HL-60 (cell line): ENCODE results near the gene MPRIP.

Experiments
- DNase-seq, 2 experiments: peaks; one replicate each; pipeline ENCODE4 v3.0.0-alpha.2; 2010 to 2020; ENCODE audit warnings: low read depth in 1 of 2, low spot score in 1 of 2
- H3K27ac ChIP-seq: fragments of 250-450 bp; sonication (Bioruptor Pico); replicated peaks from 2 replicates; pipeline ENCODE4 v1.5.1; 2020; ENCODE audit warnings: mild to moderate bottlenecking, moderate library complexity
- H3K27me3 ChIP-seq: fragments of 250-450 bp; sonication (Bioruptor Pico); 2 replicates; pipeline ENCODE4 v1.5.1; 2021; ENCODE audit warnings: mild to moderate bottlenecking, moderate library complexity; ENCODE audit not compliant: insufficient read depth, poor library complexity, severe bottlenecking
- H3K4me3 ChIP-seq: replicated peaks from 2 replicates; pipeline ENCODE4 v1.5.1; 2011; ENCODE audit warnings: mild to moderate bottlenecking, control low read depth, low read length; ENCODE audit not compliant: insufficient read depth
- GABPA ChIP-seq: IDR thresholded peaks from 2 replicates; pipeline ENCODE4 v1.6.1; 2012; ENCODE audit warnings: low read depth
- POLR2AphosphoS5 ChIP-seq: IDR thresholded peaks from 2 replicates; pipeline ENCODE4 v1.6.1; 2012; ENCODE audit warnings: low read depth
- SPI1 ChIP-seq: IDR thresholded peaks from 2 replicates; pipeline ENCODE4 v1.6.1; 2012; ENCODE audit warnings: low read depth, mild to moderate bottlenecking, borderline replicate concordance
- TF ChIP-seq, protein P1 (sequence below): IDR thresholded peaks from 2 replicates; pipeline ENCODE4 v1.6.1; 2012; ENCODE audit warnings: low read depth; ENCODE audit not compliant: insufficient replicate concordance
- TF ChIP-seq, protein P2 (sequence below): IDR thresholded peaks from one replicate; pipeline ENCODE4 v1.5.1; 2011; ENCODE audit warnings: low read length, control low read depth, inconsistent platforms; ENCODE audit not compliant: insufficient read depth

MPRIP gene

DNA sequence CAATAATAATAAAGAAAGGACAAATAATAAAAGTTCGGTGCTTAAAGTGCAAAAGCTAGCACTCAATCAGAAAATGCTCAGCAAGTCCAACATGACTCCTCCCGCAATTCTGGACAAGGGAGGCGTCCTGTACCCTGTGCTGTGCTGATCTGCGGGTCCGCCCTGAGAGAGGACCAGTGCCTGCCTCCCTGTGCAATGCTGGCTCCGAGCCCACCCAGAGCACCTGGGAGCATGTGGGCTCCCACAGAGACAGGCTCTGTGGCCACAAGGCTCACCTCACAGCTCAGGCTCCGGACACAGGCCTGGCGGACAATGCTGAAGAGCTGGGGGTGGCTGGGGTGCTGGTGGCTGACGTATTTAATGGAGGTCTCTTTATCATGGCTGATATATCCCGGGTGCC lies 183.6 kb downstream of the MPRIP start:
- no peak for TF ChIP-seq GABPA
- TF ChIP-seq, protein P1, sequence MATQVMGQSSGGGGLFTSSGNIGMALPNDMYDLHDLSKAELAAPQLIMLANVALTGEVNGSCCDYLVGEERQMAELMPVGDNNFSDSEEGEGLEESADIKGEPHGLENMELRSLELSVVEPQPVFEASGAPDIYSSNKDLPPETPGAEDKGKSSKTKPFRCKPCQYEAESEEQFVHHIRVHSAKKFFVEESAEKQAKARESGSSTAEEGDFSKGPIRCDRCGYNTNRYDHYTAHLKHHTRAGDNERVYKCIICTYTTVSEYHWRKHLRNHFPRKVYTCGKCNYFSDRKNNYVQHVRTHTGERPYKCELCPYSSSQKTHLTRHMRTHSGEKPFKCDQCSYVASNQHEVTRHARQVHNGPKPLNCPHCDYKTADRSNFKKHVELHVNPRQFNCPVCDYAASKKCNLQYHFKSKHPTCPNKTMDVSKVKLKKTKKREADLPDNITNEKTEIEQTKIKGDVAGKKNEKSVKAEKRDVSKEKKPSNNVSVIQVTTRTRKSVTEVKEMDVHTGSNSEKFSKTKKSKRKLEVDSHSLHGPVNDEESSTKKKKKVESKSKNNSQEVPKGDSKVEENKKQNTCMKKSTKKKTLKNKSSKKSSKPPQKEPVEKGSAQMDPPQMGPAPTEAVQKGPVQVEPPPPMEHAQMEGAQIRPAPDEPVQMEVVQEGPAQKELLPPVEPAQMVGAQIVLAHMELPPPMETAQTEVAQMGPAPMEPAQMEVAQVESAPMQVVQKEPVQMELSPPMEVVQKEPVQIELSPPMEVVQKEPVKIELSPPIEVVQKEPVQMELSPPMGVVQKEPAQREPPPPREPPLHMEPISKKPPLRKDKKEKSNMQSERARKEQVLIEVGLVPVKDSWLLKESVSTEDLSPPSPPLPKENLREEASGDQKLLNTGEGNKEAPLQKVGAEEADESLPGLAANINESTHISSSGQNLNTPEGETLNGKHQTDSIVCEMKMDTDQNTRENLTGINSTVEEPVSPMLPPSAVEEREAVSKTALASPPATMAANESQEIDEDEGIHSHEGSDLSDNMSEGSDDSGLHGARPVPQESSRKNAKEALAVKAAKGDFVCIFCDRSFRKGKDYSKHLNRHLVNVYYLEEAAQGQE = no peak
- TF ChIP-seq SPI1 = no peak
- TF ChIP-seq, protein P2, sequence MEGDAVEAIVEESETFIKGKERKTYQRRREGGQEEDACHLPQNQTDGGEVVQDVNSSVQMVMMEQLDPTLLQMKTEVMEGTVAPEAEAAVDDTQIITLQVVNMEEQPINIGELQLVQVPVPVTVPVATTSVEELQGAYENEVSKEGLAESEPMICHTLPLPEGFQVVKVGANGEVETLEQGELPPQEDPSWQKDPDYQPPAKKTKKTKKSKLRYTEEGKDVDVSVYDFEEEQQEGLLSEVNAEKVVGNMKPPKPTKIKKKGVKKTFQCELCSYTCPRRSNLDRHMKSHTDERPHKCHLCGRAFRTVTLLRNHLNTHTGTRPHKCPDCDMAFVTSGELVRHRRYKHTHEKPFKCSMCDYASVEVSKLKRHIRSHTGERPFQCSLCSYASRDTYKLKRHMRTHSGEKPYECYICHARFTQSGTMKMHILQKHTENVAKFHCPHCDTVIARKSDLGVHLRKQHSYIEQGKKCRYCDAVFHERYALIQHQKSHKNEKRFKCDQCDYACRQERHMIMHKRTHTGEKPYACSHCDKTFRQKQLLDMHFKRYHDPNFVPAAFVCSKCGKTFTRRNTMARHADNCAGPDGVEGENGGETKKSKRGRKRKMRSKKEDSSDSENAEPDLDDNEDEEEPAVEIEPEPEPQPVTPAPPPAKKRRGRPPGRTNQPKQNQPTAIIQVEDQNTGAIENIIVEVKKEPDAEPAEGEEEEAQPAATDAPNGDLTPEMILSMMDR = no peak
- TF ChIP-seq POLR2AphosphoS5 = no peak
- no peaks in the 10 kb centered on the region for H3K27me3 ChIP-seq
- DNase-seq = no peak
- no peak overlapping the region for H3K27ac ChIP-seq
- H3K4me3 ChIP-seq = no peak overlapping the region

DNA sequence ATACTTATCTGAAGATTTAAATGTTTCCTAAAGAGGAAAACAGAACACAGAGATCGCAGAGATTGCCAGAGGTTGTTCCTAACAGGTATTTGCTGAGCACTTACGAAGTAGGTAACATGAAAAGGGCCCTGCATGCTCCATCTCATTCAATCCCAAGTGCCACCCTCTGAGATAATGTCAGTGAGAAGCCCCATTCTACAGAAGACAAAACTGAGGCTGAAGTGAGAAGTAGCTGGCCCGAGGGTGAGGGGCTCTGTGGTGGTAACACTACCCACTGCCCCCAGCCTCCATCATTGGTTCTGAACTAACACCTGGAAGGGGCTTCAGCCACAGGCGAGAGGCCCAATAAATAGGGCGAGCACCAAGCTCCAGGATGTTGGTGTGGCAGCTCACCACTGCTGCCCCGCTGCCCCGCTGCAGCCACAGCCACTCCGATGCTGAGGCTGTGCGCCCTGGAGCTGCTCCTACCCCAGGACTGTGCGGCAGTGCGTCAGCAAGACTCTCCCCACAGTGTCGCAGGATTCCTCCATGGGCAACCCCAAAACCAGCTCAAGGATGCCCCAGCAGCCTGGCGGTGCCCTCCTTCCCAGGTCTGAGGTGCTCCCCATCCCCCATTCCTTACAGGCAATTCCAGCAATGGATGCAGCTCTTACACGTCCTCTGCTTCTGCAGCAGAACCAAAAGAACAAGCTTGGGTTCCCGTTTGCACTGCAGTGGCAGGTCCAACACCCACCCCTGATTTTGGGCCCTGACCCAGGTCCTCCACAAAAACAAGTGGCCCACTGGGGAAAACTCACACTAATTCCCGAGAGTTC lies 184.4 kb downstream of the MPRIP start:
- no peak for TF ChIP-seq SPI1
- TF ChIP-seq GABPA = no peak
- TF ChIP-seq, protein P2 = no peak
- no peak for TF ChIP-seq POLR2AphosphoS5
- TF ChIP-seq, protein P1 = no peak
- Histone ChIP-seq H3K27ac (no peak overlapping the region), H3K4me3 (no peak overlapping the region), H3K27me3 (no peaks in the 10 kb centered on the region)
- no peak for DNase-seq

DNA sequence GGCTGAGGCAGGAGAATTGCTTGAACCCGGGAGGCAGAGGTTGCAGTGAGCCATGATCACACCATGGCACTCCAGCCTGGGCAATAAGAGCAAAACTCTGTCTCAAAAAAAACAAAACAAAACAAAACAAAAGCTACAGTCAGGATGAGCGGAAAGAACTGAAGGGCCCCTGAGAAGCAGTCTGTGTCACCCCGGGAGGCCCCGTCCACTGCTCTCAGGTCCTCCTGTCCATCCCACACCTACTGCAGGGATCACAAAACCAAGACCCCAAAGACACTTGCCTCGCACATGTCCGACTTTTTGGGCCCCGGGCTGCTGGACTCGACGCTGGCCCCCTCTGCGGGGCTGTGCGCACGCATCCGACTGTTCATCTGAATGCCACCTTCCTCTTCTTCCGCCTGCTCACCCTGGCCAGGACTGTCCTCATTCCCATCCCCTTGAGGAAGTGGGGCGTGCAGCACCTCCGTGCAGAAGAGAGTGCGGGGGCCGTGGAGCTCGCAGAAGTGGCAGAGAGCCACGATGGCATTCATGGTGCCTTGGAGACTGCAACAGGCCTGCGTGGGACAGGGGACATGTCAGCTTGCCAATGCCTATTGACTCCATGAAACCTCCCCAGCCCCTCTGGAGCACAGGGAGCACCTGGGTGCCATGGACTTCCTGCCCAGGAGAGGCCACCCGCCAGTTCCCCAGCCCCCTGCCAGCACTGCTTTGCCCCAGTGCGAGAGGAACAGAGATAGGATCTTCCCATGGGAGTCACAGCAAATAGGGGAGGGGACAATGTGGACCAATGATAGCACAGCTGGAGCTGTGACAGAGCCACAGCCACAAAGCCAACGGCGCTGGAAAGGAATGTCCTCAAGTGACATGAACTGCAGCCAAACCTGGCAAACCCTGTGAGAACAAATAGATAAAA lies 185.6 kb downstream of the MPRIP start:
- no peak overlapping the region for H3K27ac ChIP-seq
- no peak for DNase-seq
- no peaks in the 10 kb centered on the region for H3K27me3 ChIP-seq
- TF ChIP-seq POLR2AphosphoS5 (no peak), GABPA (no peak), SPI1 (no peak)
- TF ChIP-seq, protein P2 = no peak
- TF ChIP-seq, protein P1 = no peak
- no peak overlapping the region for H3K4me3 ChIP-seq
